Kidney (tissue), 14 donors: ENCODE measurements around the gene NRXN3. TPM values are rescaled to one million over a fixed set of nuclear protein-coding genes. Genes with fewer than 3 reads are reported as not detected.

Source experiments
- DNase-seq, 5 donors: peaks; one replicate each; pipeline ENCODE4 v3.0.0-alpha.2; 2013 to 2020
- FAIRE-seq: peaks from 2 replicates; lab custom pipeline; 2012; peaks lifted over from hg19 to GRCh38; lab: Jason Lieb, UNC
- H3K27ac ChIP-seq, 2 donors: one replicate each; pipeline ENCODE4 v1.7.0; 2013; ENCODE audit warnings: low read depth in 2 of 2, low read length in 2 of 2, inconsistent platforms in 1 of 2
- H3K27me3 ChIP-seq: one replicate; pipeline ENCODE4 v1.7.1; 2013; ENCODE audit warnings: low read length, inconsistent platforms; ENCODE audit not compliant: control insufficient read depth, insufficient read depth
- H3K36me3 ChIP-seq, 3 donors: one replicate each; pipeline versions ENCODE4 v1.7.0 to v1.7.1; 2013; ENCODE audit warnings: low read length in 3 of 3, control low read depth in 1 of 3, inconsistent platforms in 1 of 3; ENCODE audit not compliant: insufficient read depth in 3 of 3, control insufficient read depth in 2 of 3
- H3K4me1 ChIP-seq, 3 donors: one replicate each; pipeline versions ENCODE4 v1.7.0 to v1.7.1; 2013; ENCODE audit warnings: low read length in 3 of 3, inconsistent platforms in 1 of 3, low read depth in 1 of 3; ENCODE audit not compliant: control insufficient read depth in 2 of 3, insufficient read depth in 2 of 3
- H3K4me3 ChIP-seq, 3 donors: one replicate each; pipeline versions ENCODE4 v1.7.0 to v1.8.1; 2013; ENCODE audit warnings: low read length in 3 of 3, control low read depth in 1 of 3, inconsistent platforms in 1 of 3
- H3K9ac ChIP-seq, 3 donors: one replicate each; pipeline versions ENCODE4 v1.7.0 to v1.7.1; 2013; ENCODE audit warnings: low read length in 3 of 3, control low read depth in 1 of 3, inconsistent platforms in 1 of 3
- H3K9me3 ChIP-seq, 3 donors: one replicate each; pipeline versions ENCODE4 v1.7.0 to v1.7.1; 2013; ENCODE audit warnings: low read length in 3 of 3, control low read depth in 1 of 3, inconsistent platforms in 1 of 3; ENCODE audit not compliant: control insufficient read depth in 2 of 3, insufficient read depth in 1 of 3
- CTCF ChIP-seq: IDR thresholded peaks from 3 replicates; pipeline ENCODE4 v1.5.1; 2012; ENCODE audit warnings: mild to moderate bottlenecking, moderate library complexity, borderline replicate concordance; ENCODE audit not compliant: insufficient read depth; ENCODE audit errors: extremely low read depth
- intact Hi-C: fragments of 100-400 bp; cut with DNase I; formaldehyde crosslinking; loops from one replicate; pipeline ENCODE4 v1.11.1; 2022
- polyA plus RNA-seq: library from polyadenylated mRNA; stranded (reverse); fragments of 350-450 nt; fragmentation: Illumina TruSeq; extraction: RNeasy Lipid Tissue Mini Kit (QIAGEN cat#74804); gene quantifications from one replicate; pipeline ENCODE4 v1.2.3, GENCODE V29; 2014; ENCODE audit warnings: low read depth, low replicate concordance; ENCODE audit not compliant: insufficient read depth
- total RNA-seq: library from RNA; stranded (reverse); fragmentation: NEBNext Ultra II Directional; extraction: Animal tissue kit (Norgen Biotek cat#: 25700); gene quantifications from one replicate; pipeline ENCODE4 v1.2.1, GENCODE V29; 2021
- donor health status: control.
- donor health status: control.
- donor health status: control.
- donor health status: control.
- donor health status: control.
- donor health status: DM: yes; HTN: yes; CAD: no.
- donor health status: Normal renal cell carcinoma (clear cell type).

The NRXN3 gene
- total and polyA plus RNA-seq, 2 donors from 2014 or later, result 1.5 to 2.4 TPM

DNA sequence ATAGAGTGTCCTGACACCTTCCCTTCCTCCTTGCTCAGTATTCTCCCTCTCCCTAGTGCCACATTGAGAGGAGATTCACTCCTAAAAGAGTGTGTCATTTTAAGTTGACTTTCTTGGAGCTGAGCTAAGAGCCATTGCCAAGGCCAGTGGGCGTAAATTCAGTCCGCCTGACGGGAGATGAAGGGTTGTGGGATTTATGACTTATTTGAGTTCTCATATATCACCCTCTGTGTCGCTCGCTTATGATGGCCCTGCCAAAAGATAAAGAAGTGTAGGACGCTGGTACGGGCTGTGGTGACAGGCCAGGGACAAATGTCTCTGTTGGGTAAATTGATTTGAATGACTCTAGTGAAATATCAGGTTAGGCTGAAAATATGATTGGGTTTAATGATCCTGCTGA lies 867.4 kb downstream of the NRXN3 start:
- no peak overlapping the region for H3K9ac ChIP-seq
- no peaks in the 10 kb centered on the region for H3K36me3 ChIP-seq
- H3K27ac ChIP-seq, result no peak overlapping the region
- TF ChIP-seq CTCF, result no peak
- H3K4me1 ChIP-seq, result no peaks in the 10 kb centered on the region
- FAIRE-seq (no peak), DNase-seq (no peak)
- intact Hi-C loops, result no loop called here
- H3K27me3 ChIP-seq, result no peaks in the 10 kb centered on the region
- no peaks in the 10 kb centered on the region for H3K9me3 ChIP-seq
- no peak overlapping the region for H3K4me3 ChIP-seq

DNA sequence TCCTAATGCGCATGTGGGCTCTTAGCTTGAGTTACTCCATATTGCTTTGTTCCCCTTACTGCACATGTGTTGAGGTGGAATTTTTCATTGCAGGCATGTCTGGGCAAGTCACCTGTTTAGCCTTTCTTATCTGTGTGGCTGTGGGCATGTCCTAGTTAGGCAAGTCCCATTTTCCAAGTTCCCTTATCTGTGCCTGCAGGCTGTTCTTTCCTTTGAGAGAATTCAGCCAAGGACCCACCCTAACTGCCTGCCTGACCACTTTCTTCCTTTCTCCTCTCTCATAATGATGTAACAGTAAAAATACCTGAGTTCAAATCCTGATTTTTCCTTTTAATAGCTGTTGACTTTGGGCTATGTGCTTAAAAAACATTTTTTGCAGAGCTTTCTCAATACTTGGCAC lies 870.6 kb downstream of the NRXN3 start:
- FAIRE-seq, result no peak
- DNase-seq, result no peak

DNA sequence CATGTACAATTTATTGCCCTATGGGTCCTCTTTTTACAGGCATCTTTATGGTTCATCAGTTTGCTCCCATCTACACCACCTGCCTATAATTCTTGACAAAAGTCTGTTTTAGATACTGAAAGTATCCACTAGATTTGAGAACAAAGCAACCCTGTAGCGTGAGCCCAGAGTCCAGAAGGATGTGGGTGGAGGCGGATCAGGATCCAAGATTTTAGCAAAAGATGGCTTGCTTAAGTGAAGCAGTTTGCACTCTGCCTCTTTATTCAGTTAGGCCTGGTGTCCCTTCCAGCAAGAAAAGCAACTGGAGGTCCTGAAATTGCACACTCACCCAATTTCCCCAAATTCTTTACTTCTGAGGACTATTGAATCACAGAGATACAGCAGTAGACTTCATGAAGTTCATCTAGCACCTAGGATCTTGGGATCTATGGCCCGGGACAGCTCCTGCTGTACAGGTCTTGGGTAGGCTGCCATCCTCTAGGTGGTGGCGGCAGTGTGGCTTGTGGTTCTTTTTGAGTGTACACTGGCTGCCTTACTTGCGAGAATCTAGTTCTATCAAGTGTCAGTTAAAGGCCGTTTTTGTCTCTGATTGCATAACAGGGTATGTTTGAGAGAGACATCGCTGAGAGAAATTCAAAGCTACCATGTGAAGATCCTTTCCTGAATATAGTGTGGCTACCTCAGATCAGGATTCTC lies 873.2 kb downstream of the NRXN3 start:
- Histone ChIP-seq H3K27ac (no peak overlapping the region), H3K4me3 (no peak overlapping the region), H3K4me1 (no peaks in the 10 kb centered on the region), H3K36me3 (no peaks in the 10 kb centered on the region), H3K9ac (no peak overlapping the region), H3K9me3 (no peaks in the 10 kb centered on the region), H3K27me3 (no peaks in the 10 kb centered on the region)
- no peak for FAIRE-seq
- no peak for DNase-seq
- TF ChIP-seq CTCF, result no peak
- intact Hi-C loops, result no loop called here

More for the DNA sequence above, 870.6 kb downstream of the NRXN3 start:
- Histone ChIP-seq H3K4me3 (no peak overlapping the region), H3K9ac (no peak overlapping the region), H3K4me1 (no peaks in the 10 kb centered on the region), H3K27me3 (no peaks in the 10 kb centered on the region), H3K27ac (no peak overlapping the region), H3K9me3 (no peaks in the 10 kb centered on the region), H3K36me3 (no peaks in the 10 kb centered on the region)
- no peak for TF ChIP-seq CTCF
- intact Hi-C loops, result no loop called here
